Cardiac muscle cell (in vitro differentiated cells and primary cell): ENCODE measurements around the gene ACTL7A. TPM values are rescaled to one million over a fixed set of nuclear protein-coding genes. Genes with fewer than 3 reads are reported as not detected.

ENCODE experiments used
- DNase-seq, 2 donors: peaks; one replicate each; pipeline versions ENCODE4 v3.0.0 to v3.0.0-alpha.2; 2010 to 2017; ENCODE audit warnings: low read depth in 1 of 2, low spot score in 1 of 2
- H3K27ac ChIP-seq: fragments of 200-600 bp; sonication (generic); 2 replicates; pipeline ENCODE4 v1.5.1; 2016
- H3K27me3 ChIP-seq: fragments of 200-600 bp; sonication (generic); 2 replicates; pipeline ENCODE4 v1.6.0; 2016; ENCODE audit warnings: control low read depth
- H3K36me3 ChIP-seq: fragments of 200-600 bp; sonication (generic); 2 replicates; pipeline ENCODE4 v1.5.1; 2016; ENCODE audit warnings: control low read depth
- H3K4me1 ChIP-seq: fragments of 200-600 bp; sonication (generic); 2 replicates; pipeline ENCODE4 v1.8.1; 2017; ENCODE audit warnings: low read depth, mild to moderate bottlenecking, mixed run types
- H3K4me3 ChIP-seq: fragments of 200-600 bp; sonication (generic); 2 replicates; pipeline ENCODE4 v1.5.1; 2016; ENCODE audit warnings: mild to moderate bottlenecking
- H3K9me3 ChIP-seq: fragments of 200-600 bp; sonication (generic); 2 replicates; pipeline ENCODE4 v1.5.1; 2017; ENCODE audit warnings: low read depth, mild to moderate bottlenecking, control low read depth
- CTCF ChIP-seq: IDR thresholded peaks from 2 replicates; pipeline ENCODE4 v1.5.1; 2012; ENCODE audit warnings: low read depth, mild to moderate bottlenecking, low read length
- polyA plus RNA-seq: library from polyadenylated mRNA; unstranded; fragments of >200 nt; fragmentation: Nextera tagmentation; extraction: Ambion mirVana; gene quantifications from 2 replicates; pipeline ENCODE4 v1.2.1, GENCODE V29; 2016
- total RNA-seq: library from RNA; depleted of rRNA; stranded (reverse); fragments of >200 nt; gene quantifications from 2 replicates; pipeline ENCODE4 v1.2.3, GENCODE V29; 2016

ACTL7A gene
- total and polyA plus RNA-seq, 2 experiments from 2014 or later = not detected

DNA sequence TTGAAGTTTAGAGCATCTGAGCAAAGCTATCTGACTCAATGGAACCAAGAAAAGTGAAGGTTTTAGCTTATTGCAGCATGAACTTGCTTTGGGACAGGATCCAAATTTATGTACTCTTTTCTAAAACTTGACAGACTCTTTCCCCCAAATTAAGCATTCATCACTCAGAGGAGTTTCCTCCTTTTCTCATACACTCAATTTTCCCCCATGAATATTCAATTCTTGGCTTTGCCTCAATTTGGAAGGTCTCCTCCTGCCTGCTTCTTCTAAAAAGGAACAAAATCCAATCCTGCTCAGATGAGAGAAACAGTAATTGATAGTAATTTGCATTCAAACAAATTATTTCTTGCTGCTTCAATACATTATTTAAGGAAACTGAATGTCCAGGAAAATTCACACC is 5.0 kb downstream of the ACTL7A start:
- TF ChIP-seq CTCF = no peak
- no peak for DNase-seq
- no peaks in the 10 kb centered on the region for H3K4me1 ChIP-seq

GRCh38 chr9:108867829-108868228 is 5.8 kb downstream of the ACTL7A start:
- Histone ChIP-seq H3K27me3 (no peaks in the 10 kb centered on the region), H3K4me1 (no peaks in the 10 kb centered on the region), H3K9me3 (no peaks in the 10 kb centered on the region), H3K27ac (no peak overlapping the region), H3K36me3 (peaks cover 26% of the 10 kb centered on the region), H3K4me3 (no peak overlapping the region)
- DNase-seq = no peak
- TF ChIP-seq CTCF = no peak

More for the DNA sequence above, 5.0 kb downstream of the ACTL7A start:
- Histone ChIP-seq H3K27me3 (no peaks in the 10 kb centered on the region), H3K27ac (no peak overlapping the region), H3K4me3 (no peak overlapping the region), H3K36me3 (peaks cover 23% of the 10 kb centered on the region), H3K9me3 (no peaks in the 10 kb centered on the region)

DNA sequence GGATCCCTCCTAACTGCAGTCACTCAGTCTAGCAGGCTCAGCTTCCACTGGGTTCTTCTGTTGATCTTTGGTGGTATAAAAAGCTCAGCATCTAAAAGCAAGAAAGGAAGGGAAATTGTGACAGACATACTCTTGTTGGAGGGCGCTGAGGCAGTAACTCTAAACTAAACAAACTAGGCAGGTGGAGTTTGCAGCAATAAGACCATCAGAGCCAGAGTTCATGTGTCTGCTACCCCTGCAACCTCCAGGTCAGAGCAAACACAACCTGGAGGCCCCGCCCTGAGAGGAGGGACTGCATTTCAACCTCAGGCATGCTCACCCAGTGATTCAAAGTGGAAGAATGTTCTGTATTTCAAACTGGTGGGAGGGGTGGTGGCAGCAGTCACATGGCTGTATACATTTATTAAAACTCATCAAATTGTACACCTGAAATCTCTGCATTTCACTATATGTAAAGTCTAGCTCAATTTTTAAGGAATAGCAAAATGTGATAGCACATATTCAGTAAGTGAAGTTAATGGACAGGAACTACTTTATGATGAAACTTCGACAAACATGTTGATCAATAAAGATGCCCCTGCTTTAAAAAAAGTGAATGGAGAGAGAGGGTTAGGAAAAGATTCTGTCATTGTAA is 7.1 kb downstream of the ACTL7A start:
- TF ChIP-seq CTCF = no peak
- Histone ChIP-seq H3K4me3 (no peak overlapping the region), H3K27me3 (no peaks in the 10 kb centered on the region), H3K4me1 (no peaks in the 10 kb centered on the region), H3K9me3 (no peaks in the 10 kb centered on the region), H3K36me3 (peaks cover 39% of the 10 kb centered on the region), H3K27ac (no peak overlapping the region)
- peak in 1 of 2 donors; percentile 19 for DNase-seq

GRCh38 chr9:108874058-108874788 is 12.2 kb downstream of the ACTL7A start:
- Histone ChIP-seq H3K4me3 (no peak overlapping the region), H3K9me3 (no peaks in the 10 kb centered on the region), H3K27me3 (no peaks in the 10 kb centered on the region), H3K27ac (no peak overlapping the region), H3K36me3 (peaks cover 65% of the 10 kb centered on the region), H3K4me1 (no peaks in the 10 kb centered on the region)
- DNase-seq = no peak
- TF ChIP-seq CTCF = no peak

GRCh38 chr9:108876425-108876824 is 14.4 kb downstream of the ACTL7A start:
- no peak for DNase-seq
- Histone ChIP-seq H3K4me3 (no peak overlapping the region), H3K36me3 (peaks cover 81% of the 10 kb centered on the region), H3K4me1 (no peaks in the 10 kb centered on the region), H3K27me3 (no peaks in the 10 kb centered on the region), H3K27ac (no peak overlapping the region), H3K9me3 (no peaks in the 10 kb centered on the region)
- TF ChIP-seq CTCF = no peak
